Astrocyte (in vitro differentiated cells and primary cell): Measurements from ENCODE around the gene FHL2. TPM values are rescaled to one million over a fixed set of nuclear protein-coding genes. Genes with fewer than 3 reads are reported as not detected.

Experiments
- DNase-seq: peaks from one replicate; pipeline ENCODE4 v3.0.0-alpha.2; 2010; ENCODE audit warnings: low read depth
- FAIRE-seq: peaks from 2 replicates; lab custom pipeline; 2011; peaks lifted over from hg19 to GRCh38; lab: Jason Lieb, UNC
- H2AFZ ChIP-seq: 2 replicates; pipeline ENCODE4 v1.6.0; 2012; ENCODE audit warnings: low read depth, low read length, inconsistent platforms
- H3K27ac ChIP-seq: 2 replicates; pipeline ENCODE4 v1.5.1; 2011; ENCODE audit warnings: low read depth, low read length, inconsistent platforms
- H3K27me3 ChIP-seq: 2 replicates; pipeline ENCODE4 v1.6.0; 2011; ENCODE audit warnings: low read length, inconsistent platforms; ENCODE audit not compliant: insufficient read depth
- H3K36me3 ChIP-seq: 2 replicates; pipeline ENCODE4 v1.5.1; 2011; ENCODE audit warnings: low read length, inconsistent platforms; ENCODE audit not compliant: insufficient read depth
- H3K4me1 ChIP-seq: 2 replicates; pipeline ENCODE4 v1.5.1; 2011; ENCODE audit warnings: low read length, inconsistent platforms; ENCODE audit not compliant: insufficient read depth
- H3K4me2 ChIP-seq: 2 replicates; pipeline ENCODE4 v1.6.0; 2012; ENCODE audit warnings: low read length, inconsistent platforms
- H3K4me3 ChIP-seq: 2 replicates; pipeline ENCODE4 v1.5.1; 2011; ENCODE audit warnings: low read depth, mild to moderate bottlenecking, low read length, inconsistent platforms; ENCODE audit not compliant: insufficient read depth
- H3K79me2 ChIP-seq: 2 replicates; pipeline ENCODE4 v1.6.0; 2012; ENCODE audit warnings: mild to moderate bottlenecking, low read length, inconsistent platforms; ENCODE audit not compliant: insufficient read depth
- H3K9ac ChIP-seq: 2 replicates; pipeline ENCODE4 v1.6.0; 2012; ENCODE audit warnings: mild to moderate bottlenecking, low read length, inconsistent platforms
- H3K9me3 ChIP-seq: 2 replicates; pipeline ENCODE4 v1.5.1; 2012; ENCODE audit warnings: low read depth, mild to moderate bottlenecking, low read length, inconsistent platforms; ENCODE audit not compliant: insufficient read depth
- H4K20me1 ChIP-seq: 2 replicates; pipeline ENCODE4 v1.6.0; 2012; ENCODE audit warnings: low read length, inconsistent platforms; ENCODE audit not compliant: insufficient read depth
- H3K27ac Mint-ChIP-seq: one replicate; pipeline ENCODE4 v1.8.0; 2021; ENCODE audit warnings: mild to moderate bottlenecking, mixed read lengths; ENCODE audit not compliant: unreplicated experiment
- H3K27me3 Mint-ChIP-seq: one replicate; pipeline ENCODE4 v1.8.0; 2021; ENCODE audit warnings: low read depth, mixed read lengths; ENCODE audit not compliant: unreplicated experiment
- H3K36me3 Mint-ChIP-seq: one replicate; pipeline ENCODE4 v1.8.0; 2021; ENCODE audit warnings: low read depth, mixed read lengths; ENCODE audit not compliant: unreplicated experiment
- H3K4me1 Mint-ChIP-seq: one replicate; pipeline ENCODE4 v1.8.0; 2021; ENCODE audit warnings: low read depth, mixed read lengths; ENCODE audit not compliant: unreplicated experiment
- H3K4me3 Mint-ChIP-seq: one replicate; pipeline ENCODE4 v1.8.0; 2021; ENCODE audit warnings: mild to moderate bottlenecking, moderate library complexity, mixed read lengths; ENCODE audit not compliant: unreplicated experiment
- H3K9me3 Mint-ChIP-seq: one replicate; pipeline ENCODE4 v1.8.0; 2021; ENCODE audit warnings: mild to moderate bottlenecking, mixed read lengths; ENCODE audit not compliant: unreplicated experiment
- CTCF ChIP-seq: IDR thresholded peaks from 2 replicates; pipeline ENCODE4 v1.5.1; 2011; ENCODE audit warnings: low read depth, mild to moderate bottlenecking, inconsistent platforms, low read length, moderate library complexity; ENCODE audit not compliant: insufficient read depth
- EZH2 ChIP-seq: IDR thresholded peaks from 2 replicates; pipeline ENCODE4 v1.6.1; 2012; ENCODE audit warnings: mild to moderate bottlenecking, low read length, inconsistent platforms; ENCODE audit not compliant: insufficient read depth
- total RNA-seq: library from RNA; stranded (reverse); gene quantifications from 2 replicates; pipeline ENCODE4 v1.2.1, GENCODE V29; 2021

Gene FHL2
- total RNA-seq, 1 donor from 2014 or later: 104 TPM

- no peak overlapping the region for H3K27ac Mint-ChIP-seq
- Histone ChIP-seq H3K9ac (no peak overlapping the region), H2AFZ (no peak overlapping the region), H4K20me1 (no peaks in the 10 kb centered on the region), H3K27me3 (peaks cover 2% of the 10 kb centered on the region), H3K4me2 (no peak overlapping the region), H3K27ac (no peak overlapping the region), H3K9me3 (no peaks in the 10 kb centered on the region), H3K79me2 (no peaks in the 10 kb centered on the region), H3K4me1 (peaks cover 10% of the 10 kb centered on the region), H3K36me3 (no peaks in the 10 kb centered on the region), H3K4me3 (no peak overlapping the region)
- peaks cover 3% of the 10 kb centered on the region for H3K27me3 Mint-ChIP-seq
- peak; percentile 46 for DNase-seq
- H3K4me1 Mint-ChIP-seq: peaks cover 31% of the 10 kb centered on the region
- TF ChIP-seq EZH2 (no peak), CTCF (no peak)
- H3K36me3 Mint-ChIP-seq: no peaks in the 10 kb centered on the region
- no peak overlapping the region for H3K4me3 Mint-ChIP-seq
- no peaks in the 10 kb centered on the region for H3K9me3 Mint-ChIP-seq
- no peak for FAIRE-seq
These were observed 45.1 kb upstream of the FHL2 start for GRCh38 chr2:105443617-105444598.

- H3K4me2 ChIP-seq: no peak overlapping the region
- no peaks in the 10 kb centered on the region for H3K36me3 Mint-ChIP-seq
- H3K27ac ChIP-seq: no peak overlapping the region
- H3K36me3 ChIP-seq: no peaks in the 10 kb centered on the region
- peaks cover 2% of the 10 kb centered on the region for H3K27me3 ChIP-seq
- H3K9me3 ChIP-seq: no peaks in the 10 kb centered on the region
- peaks cover 3% of the 10 kb centered on the region for H3K27me3 Mint-ChIP-seq
- peaks cover 26% of the 10 kb centered on the region for H3K4me1 Mint-ChIP-seq
- TF ChIP-seq CTCF (no peak), EZH2 (no peak)
- H4K20me1 ChIP-seq: no peaks in the 10 kb centered on the region
- no peak for FAIRE-seq
- no peak overlapping the region for H3K4me3 Mint-ChIP-seq
- no peak overlapping the region for H3K4me3 ChIP-seq
- no peak for DNase-seq
- no peaks in the 10 kb centered on the region for H3K9me3 Mint-ChIP-seq
- no peak overlapping the region for H2AFZ ChIP-seq
- peak overlapping the region; percentile 75 for H3K27ac Mint-ChIP-seq
- no peaks in the 10 kb centered on the region for H3K79me2 ChIP-seq
- peaks cover 15% of the 10 kb centered on the region for H3K4me1 ChIP-seq
- H3K9ac ChIP-seq: no peak overlapping the region
These were observed 43.9 kb upstream of the FHL2 start for GRCh38 chr2:105442721-105443120.

- H3K27me3 Mint-ChIP-seq: peaks cover 3% of the 10 kb centered on the region
- Histone ChIP-seq H3K9me3 (no peaks in the 10 kb centered on the region), H3K27ac (no peak overlapping the region), H2AFZ (no peak overlapping the region), H3K9ac (no peak overlapping the region), H4K20me1 (no peaks in the 10 kb centered on the region), H3K27me3 (peaks cover 2% of the 10 kb centered on the region), H3K4me3 (no peak overlapping the region), H3K36me3 (no peaks in the 10 kb centered on the region), H3K4me1 (peaks cover 9% of the 10 kb centered on the region), H3K4me2 (no peak overlapping the region), H3K79me2 (no peaks in the 10 kb centered on the region)
- FAIRE-seq: no peak
- no peaks in the 10 kb centered on the region for H3K9me3 Mint-ChIP-seq
- no peak overlapping the region for H3K4me3 Mint-ChIP-seq
- no peaks in the 10 kb centered on the region for H3K36me3 Mint-ChIP-seq
- H3K27ac Mint-ChIP-seq: no peak overlapping the region
- DNase-seq: no peak
- peaks cover 19% of the 10 kb centered on the region for H3K4me1 Mint-ChIP-seq
- TF ChIP-seq EZH2 (no peak), CTCF (no peak)
These were observed 43.2 kb upstream of the FHL2 start for GRCh38 chr2:105442056-105442455.
